ENCODE measurements around the gene TDRD7.

DNA sequence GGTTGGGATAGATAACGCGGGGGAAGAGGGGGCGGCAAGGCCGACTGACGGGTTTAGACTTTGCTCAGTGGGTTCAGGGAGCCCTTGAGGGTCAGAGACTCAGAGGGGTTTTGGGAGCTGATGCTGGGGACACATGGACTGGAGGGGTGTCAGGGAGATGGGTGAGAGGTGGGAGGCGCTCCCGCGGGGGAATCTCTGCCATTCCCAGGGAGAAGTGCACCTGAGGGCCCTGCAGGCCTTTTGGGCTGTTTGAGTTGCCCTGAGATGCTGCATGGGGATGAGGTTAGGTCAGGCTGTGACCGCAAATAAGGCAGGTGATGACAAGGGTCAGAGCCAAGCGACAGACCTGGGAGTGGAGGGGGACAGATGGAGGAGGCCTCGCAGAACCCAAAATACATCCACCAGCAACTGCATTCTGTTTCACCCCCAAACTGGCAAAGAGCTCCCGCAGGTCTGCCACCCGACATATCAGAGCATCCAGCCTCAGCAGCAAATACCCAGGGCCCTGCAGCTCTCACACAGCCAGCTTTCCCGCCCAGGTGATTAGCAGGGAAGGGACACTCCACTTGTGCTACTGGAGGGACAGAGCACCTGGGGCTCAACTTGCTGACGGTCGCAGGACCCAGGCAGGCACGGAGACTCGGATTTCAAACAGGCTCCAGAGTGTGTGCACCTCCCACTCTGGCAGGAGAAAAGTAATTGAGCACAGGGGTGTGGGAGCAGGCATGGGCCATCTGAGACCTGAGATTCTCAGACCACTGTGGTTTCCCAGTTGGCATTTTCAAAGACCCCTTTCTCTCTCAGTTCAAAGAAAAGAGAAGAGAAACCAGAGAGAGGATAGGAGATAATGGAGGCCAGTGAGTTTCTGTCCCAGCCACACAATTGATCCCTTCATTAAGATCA, 116.0 kb downstream of the TDRD7 start:
- TF ChIP-seq, protein P1, sequence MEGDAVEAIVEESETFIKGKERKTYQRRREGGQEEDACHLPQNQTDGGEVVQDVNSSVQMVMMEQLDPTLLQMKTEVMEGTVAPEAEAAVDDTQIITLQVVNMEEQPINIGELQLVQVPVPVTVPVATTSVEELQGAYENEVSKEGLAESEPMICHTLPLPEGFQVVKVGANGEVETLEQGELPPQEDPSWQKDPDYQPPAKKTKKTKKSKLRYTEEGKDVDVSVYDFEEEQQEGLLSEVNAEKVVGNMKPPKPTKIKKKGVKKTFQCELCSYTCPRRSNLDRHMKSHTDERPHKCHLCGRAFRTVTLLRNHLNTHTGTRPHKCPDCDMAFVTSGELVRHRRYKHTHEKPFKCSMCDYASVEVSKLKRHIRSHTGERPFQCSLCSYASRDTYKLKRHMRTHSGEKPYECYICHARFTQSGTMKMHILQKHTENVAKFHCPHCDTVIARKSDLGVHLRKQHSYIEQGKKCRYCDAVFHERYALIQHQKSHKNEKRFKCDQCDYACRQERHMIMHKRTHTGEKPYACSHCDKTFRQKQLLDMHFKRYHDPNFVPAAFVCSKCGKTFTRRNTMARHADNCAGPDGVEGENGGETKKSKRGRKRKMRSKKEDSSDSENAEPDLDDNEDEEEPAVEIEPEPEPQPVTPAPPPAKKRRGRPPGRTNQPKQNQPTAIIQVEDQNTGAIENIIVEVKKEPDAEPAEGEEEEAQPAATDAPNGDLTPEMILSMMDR (IDR thresholded peaks at IDR 0.05) = no peak
- no peak for TF ChIP-seq POLR2A (IDR thresholded peaks at IDR 0.05)
